CD4-positive, alpha-beta T cell treated with Interleukin-4 for 4 hours (primary cell): ENCODE data around the gene ARSI.
"Not testable (repeated sequence)": the region's sequence is repeated elsewhere in the genome, so short reads cannot be mapped to it uniquely, and the experiment has no call there.

ENCODE experiments used
- DNase-seq: peaks from one replicate; pipeline ENCODE4 v3.0.0-alpha.2; 2020

Gene ARSI

DNA sequence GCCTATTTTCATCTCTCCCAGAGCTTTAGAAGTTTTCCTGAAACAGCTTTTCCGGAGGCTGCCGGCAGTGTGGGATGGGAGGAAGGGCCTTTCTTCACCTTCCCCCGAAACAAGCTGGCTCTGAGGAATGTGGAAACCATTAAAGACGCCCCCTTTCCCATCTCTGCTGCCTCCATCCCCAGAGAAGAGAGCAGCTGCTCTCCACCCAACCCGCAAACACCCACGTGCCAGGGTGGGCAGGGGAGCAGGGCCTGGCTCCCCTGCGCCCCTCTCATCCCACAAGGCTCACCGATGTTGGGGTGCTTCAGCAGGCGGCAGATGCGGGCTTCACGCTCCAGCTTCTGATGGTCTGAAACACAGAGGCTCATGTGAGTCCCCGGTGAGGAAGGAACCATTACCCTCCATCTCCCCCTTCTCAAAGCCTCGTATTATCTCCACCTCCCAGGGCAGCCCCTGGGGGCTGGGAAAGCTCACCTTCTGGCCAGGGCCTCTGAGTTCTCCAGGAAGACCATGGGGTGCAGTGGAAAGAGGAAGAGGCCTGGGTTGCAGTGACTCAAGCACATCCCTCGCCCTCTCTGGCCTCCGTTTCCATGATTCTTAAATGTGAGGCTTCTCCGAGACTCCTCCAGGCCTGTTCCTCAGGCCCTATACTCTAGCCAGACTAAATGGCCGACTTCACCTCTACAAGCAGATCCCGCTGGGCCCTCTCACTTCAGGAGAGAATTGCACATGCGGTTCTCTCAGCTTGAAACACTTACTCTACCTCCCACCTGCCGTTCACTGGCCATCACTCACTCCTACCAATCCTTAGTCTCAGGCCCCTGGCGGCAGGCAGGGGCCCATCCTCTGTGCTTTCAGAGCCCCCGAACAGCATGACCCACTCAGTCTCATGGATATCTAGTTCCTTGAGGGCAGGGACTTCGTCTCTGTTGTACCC lies 37.8 kb downstream of the ARSI start:
- DNase-seq, result no peak

DNA sequence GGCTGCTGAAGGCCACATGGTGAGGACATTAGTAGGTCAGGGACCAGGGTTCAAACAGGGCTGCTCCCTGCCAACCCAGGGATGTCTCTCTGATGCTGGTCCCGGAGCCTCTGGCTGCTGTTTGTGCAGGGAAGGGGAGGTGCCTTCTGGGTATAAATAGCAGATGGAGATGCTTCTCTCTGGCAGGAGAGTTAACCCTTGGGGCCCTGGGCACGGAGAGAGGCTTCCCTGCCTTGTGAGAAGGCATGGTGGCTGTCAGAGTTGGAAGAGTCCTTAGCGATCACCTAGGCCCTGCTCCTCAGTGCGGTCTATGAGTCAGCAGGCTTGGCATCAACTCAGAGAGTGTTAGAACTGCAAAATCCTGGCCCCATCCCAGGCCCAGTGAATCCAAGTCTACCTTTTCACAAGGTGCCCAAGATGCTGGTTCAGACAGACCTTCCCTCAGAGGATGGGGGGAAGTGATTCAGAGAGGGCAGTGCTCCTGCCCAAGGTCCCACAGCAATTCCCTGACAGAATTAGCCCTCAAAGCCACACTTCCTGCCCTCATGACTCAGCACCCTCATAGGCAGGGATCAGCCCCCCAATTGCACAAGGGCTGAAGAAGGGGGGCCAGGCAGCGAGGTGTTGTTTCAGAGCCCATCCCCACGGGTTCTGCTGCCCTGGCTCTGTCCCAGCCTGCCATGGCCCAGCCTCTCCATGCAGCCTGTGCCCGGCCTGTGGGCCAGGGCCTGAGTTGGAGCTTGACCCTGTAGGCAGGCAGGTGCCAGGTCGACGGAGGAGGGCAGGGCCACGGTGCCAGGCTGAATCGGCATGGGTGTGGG lies 38.7 kb downstream of the ARSI start:
- no peak for DNase-seq

DNA sequence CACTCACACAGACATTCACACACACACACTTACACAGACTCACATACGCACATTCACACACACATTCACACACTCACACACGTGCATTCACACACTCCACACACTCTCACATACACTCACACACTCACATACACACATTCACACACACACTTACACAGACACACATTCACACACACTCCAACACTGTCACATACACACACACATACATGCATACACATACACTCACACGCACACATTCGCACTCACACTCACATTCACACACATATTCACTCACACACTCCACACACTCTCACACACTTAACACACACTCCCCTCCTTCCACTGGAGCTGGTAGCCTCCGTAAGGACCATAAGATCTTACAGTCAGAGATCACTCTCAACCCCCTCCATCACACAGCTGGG lies 39.3 kb downstream of the ARSI start:
- no peak for DNase-seq

DNA sequence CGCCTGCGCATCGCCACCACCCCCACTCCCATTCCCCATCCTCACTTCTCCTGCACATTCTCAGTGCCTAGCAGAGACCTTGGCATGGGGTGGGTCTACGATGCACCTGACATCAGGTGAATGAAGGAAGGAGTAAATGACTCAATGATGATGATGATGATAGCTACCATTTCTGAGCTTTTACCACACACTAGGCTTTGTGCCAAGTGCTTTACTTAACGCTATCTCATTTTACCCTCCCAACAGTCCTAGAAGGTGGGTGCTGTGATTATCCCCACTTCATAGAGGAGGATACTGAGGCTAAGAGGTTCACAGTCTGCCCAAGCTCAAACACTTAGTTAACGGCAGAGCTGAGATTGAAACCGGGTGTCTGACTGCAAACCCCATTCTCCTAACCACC lies 40.2 kb downstream of the ARSI start:
- DNase-seq, result no peak

DNA sequence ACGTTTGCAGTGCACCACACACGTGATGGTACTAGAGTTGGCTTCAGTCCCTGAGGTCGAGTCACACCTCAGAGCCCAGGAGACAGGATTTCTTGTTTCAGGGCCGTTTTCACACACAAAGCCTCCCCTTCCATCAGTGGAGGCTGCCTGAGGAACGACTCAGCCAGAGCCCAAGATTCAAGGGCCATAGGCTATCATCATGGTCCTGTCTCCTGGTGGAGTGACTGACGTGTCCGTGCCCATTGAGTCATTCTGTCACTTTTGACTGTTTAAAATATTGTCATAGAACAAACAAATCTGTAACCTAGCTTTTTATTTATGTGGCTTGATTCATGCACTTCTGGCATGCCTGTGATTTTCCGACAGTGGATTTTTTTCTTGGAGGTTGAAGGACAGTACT lies 41.5 kb downstream of the ARSI start:
- no peak for DNase-seq

DNA sequence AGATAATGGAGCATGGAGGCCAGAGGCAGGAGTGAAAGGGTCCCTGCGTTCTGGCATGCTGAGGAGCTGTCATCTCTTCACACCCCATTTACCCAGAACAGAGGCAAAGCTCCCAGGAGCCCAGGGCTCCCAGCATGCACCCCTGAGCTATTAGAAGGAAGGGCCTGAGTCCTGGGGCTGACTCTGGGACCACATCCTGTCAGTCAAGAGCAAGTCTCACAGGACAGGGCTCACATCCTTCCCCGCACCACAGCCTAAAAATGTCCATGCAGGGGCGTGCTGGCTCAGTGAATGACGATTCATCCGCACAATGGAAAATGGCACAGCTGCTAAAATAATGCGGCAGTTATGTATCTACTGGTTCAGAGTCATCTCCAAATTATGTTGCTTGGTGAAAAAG lies 44.6 kb downstream of the ARSI start:
- no peak for DNase-seq

DNA sequence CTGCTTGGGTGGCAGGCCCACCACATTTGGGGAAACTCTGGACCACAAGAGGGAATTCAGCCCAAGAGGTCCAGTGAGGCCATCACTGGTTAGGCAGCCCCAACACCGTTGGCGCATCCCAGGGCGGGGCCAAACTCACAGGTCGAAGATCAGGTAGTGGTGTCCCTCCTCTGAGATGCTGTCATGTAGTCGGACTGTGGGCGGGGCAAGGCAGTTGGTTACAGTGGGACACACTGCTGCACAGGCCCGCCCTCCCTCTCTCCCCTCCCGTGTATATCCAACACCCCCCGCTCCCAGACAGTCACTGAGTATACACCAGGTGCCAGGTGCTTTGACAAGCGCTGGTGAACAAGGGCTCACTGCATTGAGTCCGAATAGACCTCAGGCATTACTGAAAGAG lies 45.3 kb downstream of the ARSI start:
- DNase-seq, result no peak

DNA sequence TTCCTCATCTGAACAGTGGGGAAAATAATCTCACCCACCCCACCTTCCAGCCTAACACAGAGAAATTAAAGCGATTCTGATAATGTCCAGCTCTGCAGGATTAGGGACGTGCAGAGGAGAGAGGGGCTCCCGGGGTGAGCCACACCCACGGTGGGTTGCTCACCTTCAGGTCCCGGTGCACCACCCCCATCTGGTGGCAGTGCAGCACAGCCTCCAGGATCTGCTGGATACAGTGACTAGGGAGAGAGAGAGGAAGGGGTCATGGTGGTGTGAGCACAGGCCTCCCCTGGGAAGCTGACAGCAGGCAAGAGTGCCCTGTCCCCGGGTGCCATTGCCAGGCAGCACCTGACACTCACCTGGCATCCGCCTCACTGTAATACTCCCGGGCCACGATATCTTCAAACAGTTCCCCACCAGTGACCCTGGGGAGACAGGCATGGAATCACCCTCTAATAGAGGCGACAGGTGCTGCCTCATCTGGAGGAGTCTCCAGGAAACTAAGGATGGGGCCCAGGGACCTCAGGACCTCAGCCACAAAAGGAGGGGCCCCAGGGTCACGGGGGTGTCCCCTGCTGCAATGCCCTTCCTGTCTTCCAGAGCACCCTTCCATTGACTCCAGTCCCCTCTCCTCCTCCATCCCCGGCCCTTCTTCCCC lies 46.2 kb downstream of the ARSI start:
- DNase-seq, result no peak

DNA sequence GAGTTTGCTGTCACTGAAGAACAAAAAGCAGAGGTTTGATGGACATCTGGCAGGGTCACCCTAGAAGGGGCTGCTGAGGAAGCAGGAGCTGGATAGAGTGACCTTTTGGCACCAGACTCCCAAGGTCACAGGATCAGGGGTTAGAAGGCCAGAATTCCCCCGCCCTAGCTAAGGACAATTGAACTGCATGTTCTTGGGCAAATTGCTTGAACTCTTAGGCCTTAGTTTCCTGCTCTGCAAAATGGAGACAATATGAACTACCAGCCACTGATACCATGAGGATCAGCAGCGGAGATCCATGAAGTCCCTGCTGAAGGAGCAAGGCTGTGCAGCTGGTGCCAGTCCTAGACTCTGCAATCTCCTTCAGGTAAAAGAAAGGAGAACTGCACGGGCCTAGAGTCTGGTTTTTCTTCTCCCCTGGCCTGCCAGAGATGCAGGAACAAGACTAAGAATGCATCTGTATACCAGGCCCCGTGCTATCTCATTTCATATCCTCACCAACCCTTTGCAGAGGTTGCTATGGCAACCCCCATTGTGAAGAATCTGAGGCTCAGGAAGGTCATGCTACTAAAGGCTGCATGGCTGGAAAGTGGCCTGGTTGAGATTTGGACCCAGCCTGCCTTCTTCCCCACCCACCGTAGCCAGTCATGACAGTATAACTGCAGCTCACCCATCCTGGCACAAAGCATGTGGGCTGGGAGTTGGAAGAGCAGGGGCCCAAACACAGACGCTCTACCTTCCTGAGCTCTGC lies 46.9 kb downstream of the ARSI start:
- no peak for DNase-seq

DNA sequence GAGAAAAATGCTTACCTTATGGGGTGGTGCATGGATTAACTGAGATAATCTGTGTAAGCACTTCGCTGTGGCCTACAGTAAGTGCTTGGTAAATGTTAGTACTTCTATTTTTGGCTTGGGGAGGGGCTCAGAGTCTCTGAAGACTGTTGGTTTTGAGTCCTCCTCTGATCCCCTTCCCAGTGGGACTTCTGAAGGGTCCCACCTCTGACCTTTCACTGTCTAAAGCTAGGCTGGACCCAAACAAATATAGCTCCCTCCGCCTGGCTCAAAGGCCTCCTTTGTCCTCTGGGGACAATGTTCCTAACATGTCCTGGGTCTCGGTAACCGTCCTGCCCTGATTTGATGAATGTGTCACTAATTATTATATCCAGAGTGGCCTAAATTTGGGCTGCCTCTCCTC lies 47.9 kb downstream of the ARSI start:
- DNase-seq, result no peak

DNA sequence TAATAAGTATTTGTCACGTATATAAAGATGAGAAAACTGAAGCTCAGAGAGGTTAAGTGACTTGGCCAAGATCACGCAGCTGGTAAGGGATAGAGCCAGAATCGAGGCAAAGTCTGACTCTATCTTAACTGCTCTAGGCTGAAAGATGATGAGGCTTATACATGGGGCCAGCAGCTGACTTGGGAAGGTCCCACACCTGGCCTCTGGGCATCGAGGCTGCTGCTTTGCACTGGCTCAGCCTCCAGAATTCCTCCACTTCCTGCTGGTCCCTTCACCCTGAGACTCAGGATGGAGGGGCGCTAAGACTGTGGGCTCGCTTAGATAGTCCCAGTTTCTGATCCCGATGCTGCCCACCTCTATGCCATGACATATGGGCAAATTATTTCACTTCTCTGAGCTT lies 48.3 kb downstream of the ARSI start:
- DNase-seq, result no peak

DNA sequence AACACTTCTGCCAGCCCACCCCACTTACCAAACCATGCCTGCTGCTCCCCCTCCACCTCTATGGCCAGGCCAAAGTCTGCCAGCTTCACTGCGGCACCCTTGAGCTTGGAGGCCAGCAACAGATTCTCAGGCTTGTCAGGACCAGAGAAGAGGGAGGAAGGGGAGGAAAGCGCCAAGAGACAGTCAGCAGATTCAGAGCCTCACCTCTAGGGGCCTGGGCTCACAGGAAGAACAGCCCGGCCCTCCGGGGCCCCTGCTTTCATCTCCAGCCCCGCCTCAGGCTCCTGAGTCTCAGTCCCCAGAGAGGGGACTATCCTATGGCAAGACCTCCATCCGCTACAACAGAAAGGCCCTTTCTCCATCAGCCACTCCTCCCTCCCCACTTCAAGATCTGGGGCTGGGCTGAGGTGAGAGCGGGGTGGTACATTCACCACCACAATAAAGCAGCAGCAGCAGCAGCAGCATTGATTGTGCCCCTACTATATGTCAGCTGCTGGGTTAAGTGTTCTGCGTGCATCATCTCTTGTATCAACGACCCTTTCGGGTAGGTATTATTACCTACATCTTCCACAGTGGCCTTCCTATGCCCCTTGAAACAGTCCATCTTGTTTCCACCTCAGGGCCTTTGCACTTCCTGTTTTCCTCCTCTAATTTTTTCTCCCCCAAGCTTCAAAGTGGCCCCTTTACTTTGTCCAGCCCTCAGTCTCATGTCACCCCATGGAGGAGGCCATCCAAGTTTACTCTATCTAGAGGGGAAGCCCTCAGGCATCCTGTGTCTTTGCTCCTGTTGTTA lies 49.1 kb downstream of the ARSI start:
- no peak for DNase-seq

DNA sequence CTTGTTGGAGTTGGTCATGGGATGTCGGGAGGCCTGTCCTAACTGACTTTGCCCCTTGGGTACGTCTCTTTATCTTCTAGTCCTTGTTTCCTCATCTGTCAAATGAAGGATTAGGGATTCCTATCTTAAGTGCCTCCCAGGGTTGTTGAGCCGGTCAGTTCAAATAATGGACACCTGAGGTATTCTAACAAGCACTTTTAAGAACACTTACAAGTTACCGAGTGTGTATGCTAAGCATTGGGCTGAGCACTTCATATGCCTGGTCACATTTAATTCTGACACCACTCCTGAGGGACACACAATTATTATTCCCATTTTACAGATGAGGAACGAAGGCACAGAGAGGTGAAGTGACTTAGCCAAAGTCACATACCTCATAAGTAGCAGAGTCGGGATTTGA lies 50.2 kb downstream of the ARSI start:
- DNase-seq, result no peak

DNA sequence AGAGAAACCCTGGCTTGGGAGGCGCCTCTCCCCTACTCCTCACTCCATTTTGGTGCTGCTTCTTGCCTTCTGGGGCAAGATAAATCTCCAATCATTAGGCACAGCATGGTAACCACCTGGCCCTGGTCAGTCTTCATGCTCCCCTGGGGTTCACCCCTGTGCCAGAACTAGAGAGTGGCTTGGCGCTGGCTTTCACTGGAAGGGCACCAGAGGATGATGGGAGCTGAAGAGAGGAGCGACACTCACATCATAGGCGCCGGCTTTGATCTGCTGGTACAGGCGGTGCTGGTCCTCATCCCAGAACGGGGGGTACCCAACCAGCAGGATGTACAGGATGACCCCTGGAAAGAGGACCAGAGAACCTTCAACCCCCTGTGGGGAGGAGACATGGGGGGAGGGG lies 51.2 kb downstream of the ARSI start:
- no peak for DNase-seq

DNA sequence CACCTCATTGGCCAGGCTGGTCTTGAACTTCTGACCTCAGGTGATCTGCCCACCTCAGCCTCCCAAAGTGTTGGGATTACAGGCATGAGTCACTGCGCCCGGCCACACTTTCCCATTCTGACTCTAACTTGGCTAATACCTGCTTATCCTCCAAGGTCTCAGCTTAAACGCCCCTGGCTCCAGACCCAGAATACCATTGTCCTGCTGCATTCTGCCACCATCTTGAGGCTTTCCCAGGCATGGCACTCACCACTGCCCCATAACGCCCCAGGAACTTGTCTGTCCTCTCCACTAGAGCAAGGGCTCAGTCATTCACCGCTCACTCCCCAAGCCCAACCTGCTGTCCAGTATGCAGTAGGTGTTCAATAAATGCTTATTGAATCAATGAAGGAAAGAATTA lies 53.0 kb downstream of the ARSI start:
- DNase-seq, result no peak

DNA sequence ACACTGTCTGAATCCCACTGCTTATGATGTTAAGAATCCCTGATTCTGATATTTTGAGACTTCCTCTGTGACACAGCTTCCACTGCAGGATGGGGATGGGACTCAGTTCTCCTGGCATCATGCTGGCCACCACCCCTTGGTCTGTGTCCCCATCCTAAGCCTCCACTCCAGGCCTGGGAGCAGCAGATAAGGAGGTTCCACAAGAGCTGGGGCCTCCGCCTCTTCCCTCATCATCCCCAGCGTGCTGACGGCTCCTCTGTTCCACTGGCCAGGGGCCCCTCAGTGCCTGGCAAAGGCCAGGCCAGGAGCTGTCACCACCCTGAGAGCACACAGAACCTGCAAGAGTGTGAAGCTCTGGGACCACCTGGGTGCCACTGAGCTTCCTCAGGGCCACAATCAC lies 53.8 kb downstream of the ARSI start:
- DNase-seq, result no peak

DNA sequence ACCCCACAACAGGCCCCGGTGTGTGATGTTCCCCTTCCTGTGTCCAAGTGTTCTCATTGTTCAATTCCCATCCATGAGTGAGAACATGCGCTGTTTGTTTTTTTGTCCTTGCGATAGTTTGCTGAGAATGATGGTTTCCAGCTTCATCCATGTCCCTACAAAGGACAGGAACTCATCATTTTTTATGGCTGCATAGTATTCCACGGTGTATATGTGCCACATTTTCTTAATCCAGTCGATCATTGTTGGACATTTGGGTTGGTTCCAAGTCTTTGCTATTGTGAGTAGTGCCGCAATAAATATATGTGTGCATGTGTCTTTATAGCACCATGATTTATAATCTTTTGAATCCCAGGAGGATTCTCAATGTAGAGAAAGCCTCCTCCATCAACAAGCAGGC lies 54.2 kb downstream of the ARSI start:
- DNase-seq, result not testable (repeated sequence)

DNA sequence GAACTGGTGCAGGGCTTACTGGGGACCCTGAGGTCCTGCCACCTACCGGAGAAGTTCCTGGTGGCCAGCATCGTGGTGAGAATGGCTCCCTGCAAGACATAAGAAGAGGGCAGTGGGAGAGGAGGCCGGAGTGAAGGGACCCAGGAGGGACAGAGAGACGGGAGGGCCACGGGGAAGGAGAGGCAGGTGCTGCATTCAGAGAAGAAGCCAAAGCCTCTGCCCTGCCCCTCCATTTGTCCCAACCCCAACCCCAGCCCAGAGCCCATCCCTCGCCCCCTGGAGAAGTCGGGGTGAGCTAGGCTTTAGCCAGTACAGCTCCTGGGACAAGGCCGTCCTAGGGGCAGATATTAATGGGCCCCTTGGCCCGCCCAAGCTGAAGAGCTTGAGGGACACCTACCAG lies 55.0 kb downstream of the ARSI start:
- DNase-seq, result no peak

DNA sequence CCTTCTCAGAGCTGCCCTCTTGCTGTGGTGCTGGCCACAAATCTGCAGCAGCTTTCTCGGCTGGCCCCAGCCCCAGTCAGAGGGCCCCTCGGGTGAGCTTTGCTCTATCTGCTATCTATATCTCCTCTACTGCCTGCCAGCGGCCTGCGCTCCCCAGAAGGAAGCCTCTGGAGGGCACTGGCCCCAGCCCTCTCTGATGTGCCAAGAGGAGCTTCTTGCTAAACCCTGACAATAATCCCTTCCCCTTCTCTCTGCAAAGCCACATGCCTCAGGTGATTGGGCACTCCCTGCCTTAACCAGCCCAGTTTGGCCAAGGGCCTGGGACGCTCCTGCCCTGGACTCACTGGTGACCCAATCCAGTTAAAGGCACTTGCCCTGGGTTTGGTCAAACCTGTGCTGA lies 55.9 kb downstream of the ARSI start:
- DNase-seq, result no peak

DNA sequence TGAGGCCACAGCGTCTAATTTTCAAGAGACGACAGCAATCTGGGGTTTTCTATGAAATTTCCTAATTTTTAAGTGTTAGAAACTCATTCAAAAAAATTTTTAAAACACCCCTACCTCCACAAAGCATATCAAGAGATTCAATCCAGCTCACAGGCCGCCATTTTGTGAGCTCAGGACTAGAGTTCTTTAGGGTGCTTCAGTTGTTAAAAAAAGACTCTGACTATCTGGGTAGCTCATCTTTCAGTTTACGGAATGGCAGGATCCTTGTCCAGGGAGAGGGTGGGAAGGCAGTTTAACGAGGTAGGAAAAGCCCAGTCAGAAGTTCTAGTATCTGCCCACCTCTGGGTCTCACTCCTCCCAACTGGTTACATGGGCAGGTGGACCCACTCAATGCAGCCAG lies 56.3 kb downstream of the ARSI start:
- DNase-seq, result no peak
